Measurements from ENCODE around the gene CMIP.

Gene CMIP

DNA sequence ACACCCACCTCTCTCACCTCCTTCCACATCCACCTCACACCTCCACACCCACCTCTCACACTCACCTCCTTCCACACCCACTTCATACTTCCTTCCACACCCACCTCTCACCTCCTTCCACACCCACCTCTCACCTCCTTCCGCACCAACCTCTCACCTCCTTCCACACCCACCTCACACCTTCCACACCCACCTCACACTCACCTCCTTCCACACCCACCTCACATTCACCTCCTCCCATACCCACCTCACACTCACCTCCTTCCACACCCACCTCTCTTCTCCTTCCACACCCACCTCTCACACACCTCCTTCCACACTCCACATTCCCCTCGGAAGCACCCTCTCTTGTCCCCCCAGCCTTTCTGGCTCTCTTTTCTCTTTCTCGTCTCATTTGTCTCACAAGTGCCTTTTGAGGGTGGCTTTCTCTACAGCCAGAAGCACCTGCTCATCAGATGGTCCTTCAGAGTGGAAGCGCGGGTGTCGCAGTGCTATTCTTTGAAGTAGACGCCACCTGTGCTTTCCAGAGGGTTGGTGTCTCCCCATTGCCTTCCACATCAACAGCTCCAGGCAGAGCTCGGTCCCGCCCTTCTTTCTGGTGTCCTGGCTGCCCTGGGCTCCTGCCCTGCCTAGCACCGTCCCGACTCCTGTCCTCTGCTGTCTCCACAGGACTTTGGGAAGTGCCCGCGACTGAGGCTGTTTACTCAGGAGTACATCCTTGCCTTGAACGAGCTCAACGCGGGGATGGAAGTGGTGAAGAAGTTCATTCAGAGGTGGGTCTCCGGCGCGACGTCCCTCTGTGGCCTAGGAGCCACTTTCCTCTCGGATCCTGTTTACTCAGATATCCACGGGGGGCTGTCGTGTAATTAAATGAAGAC is 225.1 kb downstream of the CMIP start:
- TF ChIP-seq NFIC (IDR thresholded peaks at IDR 0.05) = no peak
- no peak for TF ChIP-seq USF1 (IDR thresholded peaks at IDR 0.05)
- no peak for TF ChIP-seq TCF12 (IDR thresholded peaks at IDR 0.05; ENCODE audit: low read depth)
- no peak for TF ChIP-seq CREB1 (IDR thresholded peaks at IDR 0.05; ENCODE audit: low read depth)
- no peak for TF ChIP-seq TAF1 (IDR thresholded peaks at IDR 0.05; ENCODE audit: low read depth)

- no peak for TF ChIP-seq FOXM1 (IDR thresholded peaks at IDR 0.05; ENCODE audit: borderline replicate concordance, low read depth)
- no peak for TF ChIP-seq TEAD4 (IDR thresholded peaks at IDR 0.05)
- no peak for TF ChIP-seq CREB1 (IDR thresholded peaks at IDR 0.05; ENCODE audit: low read depth)
- no peak for TF ChIP-seq EP300 (IDR thresholded peaks at IDR 0.05; ENCODE audit: borderline replicate concordance)
- TF ChIP-seq EGR1 (IDR thresholded peaks at IDR 0.05) = no peak
- TF ChIP-seq CEBPB (IDR thresholded peaks at IDR 0.05) = no peak
- TF ChIP-seq NFIC (IDR thresholded peaks at IDR 0.05) = no peak
- no peak for TF ChIP-seq USF1 (IDR thresholded peaks at IDR 0.05)
- no peak for TF ChIP-seq MAX (IDR thresholded peaks at IDR 0.05)
- TF ChIP-seq YY1 (IDR thresholded peaks at IDR 0.05; ENCODE audit: low read depth) = no peak
- no peak for TF ChIP-seq TAF1 (IDR thresholded peaks at IDR 0.05; ENCODE audit: low read depth)
- TF ChIP-seq, protein P1, sequence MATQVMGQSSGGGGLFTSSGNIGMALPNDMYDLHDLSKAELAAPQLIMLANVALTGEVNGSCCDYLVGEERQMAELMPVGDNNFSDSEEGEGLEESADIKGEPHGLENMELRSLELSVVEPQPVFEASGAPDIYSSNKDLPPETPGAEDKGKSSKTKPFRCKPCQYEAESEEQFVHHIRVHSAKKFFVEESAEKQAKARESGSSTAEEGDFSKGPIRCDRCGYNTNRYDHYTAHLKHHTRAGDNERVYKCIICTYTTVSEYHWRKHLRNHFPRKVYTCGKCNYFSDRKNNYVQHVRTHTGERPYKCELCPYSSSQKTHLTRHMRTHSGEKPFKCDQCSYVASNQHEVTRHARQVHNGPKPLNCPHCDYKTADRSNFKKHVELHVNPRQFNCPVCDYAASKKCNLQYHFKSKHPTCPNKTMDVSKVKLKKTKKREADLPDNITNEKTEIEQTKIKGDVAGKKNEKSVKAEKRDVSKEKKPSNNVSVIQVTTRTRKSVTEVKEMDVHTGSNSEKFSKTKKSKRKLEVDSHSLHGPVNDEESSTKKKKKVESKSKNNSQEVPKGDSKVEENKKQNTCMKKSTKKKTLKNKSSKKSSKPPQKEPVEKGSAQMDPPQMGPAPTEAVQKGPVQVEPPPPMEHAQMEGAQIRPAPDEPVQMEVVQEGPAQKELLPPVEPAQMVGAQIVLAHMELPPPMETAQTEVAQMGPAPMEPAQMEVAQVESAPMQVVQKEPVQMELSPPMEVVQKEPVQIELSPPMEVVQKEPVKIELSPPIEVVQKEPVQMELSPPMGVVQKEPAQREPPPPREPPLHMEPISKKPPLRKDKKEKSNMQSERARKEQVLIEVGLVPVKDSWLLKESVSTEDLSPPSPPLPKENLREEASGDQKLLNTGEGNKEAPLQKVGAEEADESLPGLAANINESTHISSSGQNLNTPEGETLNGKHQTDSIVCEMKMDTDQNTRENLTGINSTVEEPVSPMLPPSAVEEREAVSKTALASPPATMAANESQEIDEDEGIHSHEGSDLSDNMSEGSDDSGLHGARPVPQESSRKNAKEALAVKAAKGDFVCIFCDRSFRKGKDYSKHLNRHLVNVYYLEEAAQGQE (IDR thresholded peaks at IDR 0.05; ENCODE audit: low read depth) = no peak
- TF ChIP-seq TCF12 (IDR thresholded peaks at IDR 0.05; ENCODE audit: low read depth) = no peak
- TF ChIP-seq ZBTB7A (IDR thresholded peaks at IDR 0.05; ENCODE audit: low read depth) = no peak
- no peak for TF ChIP-seq RAD21 (IDR thresholded peaks at IDR 0.05; ENCODE audit: low read depth)
Measured at GRCh38 chr16:81671738-81672597, 227.4 kb downstream of the CMIP start.

DNA sequence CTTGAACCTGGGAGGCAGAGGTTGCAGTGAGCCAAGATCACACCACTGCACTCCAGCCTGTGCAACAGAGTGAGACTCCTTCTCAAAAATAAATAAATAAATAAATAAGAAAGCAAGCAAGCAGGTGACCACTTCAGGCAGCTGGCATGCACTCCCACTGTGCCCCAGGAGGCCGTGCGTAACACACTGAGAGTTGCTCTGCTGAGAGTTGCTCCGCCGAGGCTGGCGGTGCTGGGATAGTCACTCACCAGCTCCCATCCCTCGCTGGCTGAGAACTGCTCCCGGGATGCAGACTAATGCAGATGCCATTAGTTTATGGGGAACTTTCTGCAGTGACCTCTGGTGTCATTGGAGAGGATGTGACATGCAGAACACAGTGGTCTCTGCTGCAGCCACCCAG is 228.8 kb downstream of the CMIP start:
- no peak for TF ChIP-seq TAF1 (IDR thresholded peaks at IDR 0.05; ENCODE audit: low read depth)
- TF ChIP-seq RAD21 (IDR thresholded peaks at IDR 0.05; ENCODE audit: low read depth) = no peak
- TF ChIP-seq EP300 (IDR thresholded peaks at IDR 0.05; ENCODE audit: borderline replicate concordance) = no peak
- no peak for TF ChIP-seq CEBPB (IDR thresholded peaks at IDR 0.05)
- no peak for TF ChIP-seq NFIC (IDR thresholded peaks at IDR 0.05)
- no peak for TF ChIP-seq CREB1 (IDR thresholded peaks at IDR 0.05; ENCODE audit: low read depth)
- TF ChIP-seq TCF12 (IDR thresholded peaks at IDR 0.05; ENCODE audit: low read depth) = no peak
- TF ChIP-seq ZBTB7A (IDR thresholded peaks at IDR 0.05; ENCODE audit: low read depth) = no peak
- no peak for TF ChIP-seq MAX (IDR thresholded peaks at IDR 0.05)
- no peak for TF ChIP-seq FOXM1 (IDR thresholded peaks at IDR 0.05; ENCODE audit: borderline replicate concordance, low read depth)
- no peak for TF ChIP-seq TEAD4 (IDR thresholded peaks at IDR 0.05)
- no peak for TF ChIP-seq YY1 (IDR thresholded peaks at IDR 0.05; ENCODE audit: low read depth)
- TF ChIP-seq, protein P1 (IDR thresholded peaks at IDR 0.05; ENCODE audit: low read depth) = no peak

DNA sequence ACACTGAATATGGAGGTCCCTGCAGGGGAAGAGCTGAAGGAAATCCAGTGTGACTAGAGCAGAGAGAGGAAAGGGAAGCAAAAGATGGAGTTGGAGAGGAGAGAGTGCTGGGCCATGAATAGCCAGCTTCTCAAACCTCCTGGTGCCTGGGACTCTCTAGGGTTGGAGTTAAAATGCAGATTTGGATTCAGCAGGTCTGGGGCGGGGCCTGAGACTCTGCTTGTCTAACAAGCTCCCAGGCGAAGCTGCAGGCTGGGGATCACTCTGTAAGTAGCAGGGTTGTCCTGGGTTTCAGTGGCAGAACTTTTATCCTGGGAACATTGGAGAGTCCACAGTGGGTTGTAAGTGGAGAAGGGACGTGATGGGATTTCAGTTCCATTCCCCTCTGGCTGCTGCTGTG is 231.1 kb downstream of the CMIP start:
- TF ChIP-seq CEBPB (IDR thresholded peaks at IDR 0.05) (no peak), EP300 (IDR thresholded peaks at IDR 0.05; ENCODE audit: borderline replicate concordance) (no peak), RAD21 (IDR thresholded peaks at IDR 0.05; ENCODE audit: low read depth) (no peak), TEAD4 (IDR thresholded peaks at IDR 0.05) (no peak), MAX (IDR thresholded peaks at IDR 0.05) (no peak), TAF1 (IDR thresholded peaks at IDR 0.05; ENCODE audit: low read depth) (no peak), NFIC (IDR thresholded peaks at IDR 0.05) (no peak), FOXM1 (IDR thresholded peaks at IDR 0.05; ENCODE audit: borderline replicate concordance, low read depth) (no peak), USF1 (IDR thresholded peaks at IDR 0.05) (no peak), TCF12 (IDR thresholded peaks at IDR 0.05; ENCODE audit: low read depth) (no peak), YY1 (IDR thresholded peaks at IDR 0.05; ENCODE audit: low read depth) (no peak), CREB1 (IDR thresholded peaks at IDR 0.05; ENCODE audit: low read depth) (no peak), ZBTB7A (IDR thresholded peaks at IDR 0.05; ENCODE audit: low read depth) (no peak)
- TF ChIP-seq, protein P1 (IDR thresholded peaks at IDR 0.05; ENCODE audit: low read depth) = no peak
